ENCODE data around the gene C1orf50. TPM values are rescaled to one million over a fixed set of nuclear protein-coding genes. Genes with fewer than 3 reads are reported as not detected.

C1orf50 gene
- total and polyA plus RNA-seq, 2 donors (not counting 3 experiments of a cell fraction or from before 2014, with no cell fraction given), result 4.8 to 7.4 TPM

DNA sequence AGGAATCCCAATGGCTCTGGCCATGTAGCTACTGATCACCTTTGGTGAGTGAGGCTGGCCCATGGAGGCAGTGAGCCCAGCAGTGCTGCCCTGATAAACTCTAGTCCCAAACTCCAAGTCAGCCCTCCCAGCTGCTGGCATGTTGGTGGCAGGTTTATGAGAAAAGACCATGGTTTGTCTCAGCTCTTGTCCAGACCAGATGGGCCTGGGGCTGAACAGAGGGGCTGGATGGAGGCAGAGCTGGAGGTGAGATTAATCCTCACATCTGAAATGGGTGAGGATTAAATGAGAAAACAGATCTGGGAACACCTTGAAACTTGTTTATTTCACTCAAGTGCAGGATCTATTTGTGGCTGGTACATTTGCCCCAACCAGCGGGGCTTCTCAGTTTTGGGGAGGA is 21.0 kb downstream of the C1orf50 start:
- no peak overlapping the region for H3K27ac ChIP-seq (ENCODE audit: insufficient read depth, low read depth, low read length)
- H3K4me3 ChIP-seq (replicated peaks in 1 of 3; ENCODE audit: insufficient read depth in 1 of 3, low read depth in 1 of 3, low read length in 3 of 3), result no peak overlapping the region
- dilution Hi-C loops (cut with MboI; ENCODE audit: extremely low pct_ligation_motif_present, low sequenced_read_pairs) (no loop called here), intact Hi-C loops (cut with micrococcal nuclease) (no loop called here)
- no peaks in the 10 kb centered on the region for H3K27me3 ChIP-seq (ENCODE audit: control insufficient read depth in 2 of 2, insufficient read depth in 2 of 2, low read length in 2 of 2)
- H3K36me3 ChIP-seq (ENCODE audit: control insufficient read depth in 2 of 2, extremely low read depth in 1 of 2, insufficient read depth in 2 of 2, low read length in 2 of 2), result no peaks in the 10 kb centered on the region
- H3K9me3 ChIP-seq (replicated peaks; ENCODE audit: control insufficient read depth, insufficient read depth, low read length), result no peaks in the 10 kb centered on the region
- H4K20me1 ChIP-seq (replicated peaks; ENCODE audit: control insufficient read depth, extremely low read depth, insufficient read depth, low read length), result no peaks in the 10 kb centered on the region
- DNase-seq (ENCODE audit: low read depth, low spot score) (no peak), FAIRE-seq (no peak)
- no peak overlapping the region for H3K4me2 ChIP-seq (ENCODE audit: insufficient read depth, low read length)
- BruUV-seq (replicated peaks), result no TSS peak
- H3K9me1 ChIP-seq (replicated peaks; ENCODE audit: control insufficient read depth, extremely low read depth, insufficient read depth, low read length), result no peaks in the 10 kb centered on the region
- TF ChIP-seq, protein P1, sequence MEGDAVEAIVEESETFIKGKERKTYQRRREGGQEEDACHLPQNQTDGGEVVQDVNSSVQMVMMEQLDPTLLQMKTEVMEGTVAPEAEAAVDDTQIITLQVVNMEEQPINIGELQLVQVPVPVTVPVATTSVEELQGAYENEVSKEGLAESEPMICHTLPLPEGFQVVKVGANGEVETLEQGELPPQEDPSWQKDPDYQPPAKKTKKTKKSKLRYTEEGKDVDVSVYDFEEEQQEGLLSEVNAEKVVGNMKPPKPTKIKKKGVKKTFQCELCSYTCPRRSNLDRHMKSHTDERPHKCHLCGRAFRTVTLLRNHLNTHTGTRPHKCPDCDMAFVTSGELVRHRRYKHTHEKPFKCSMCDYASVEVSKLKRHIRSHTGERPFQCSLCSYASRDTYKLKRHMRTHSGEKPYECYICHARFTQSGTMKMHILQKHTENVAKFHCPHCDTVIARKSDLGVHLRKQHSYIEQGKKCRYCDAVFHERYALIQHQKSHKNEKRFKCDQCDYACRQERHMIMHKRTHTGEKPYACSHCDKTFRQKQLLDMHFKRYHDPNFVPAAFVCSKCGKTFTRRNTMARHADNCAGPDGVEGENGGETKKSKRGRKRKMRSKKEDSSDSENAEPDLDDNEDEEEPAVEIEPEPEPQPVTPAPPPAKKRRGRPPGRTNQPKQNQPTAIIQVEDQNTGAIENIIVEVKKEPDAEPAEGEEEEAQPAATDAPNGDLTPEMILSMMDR (IDR thresholded peaks at IDR 0.05; ENCODE audit: extremely low read depth in 1 of 2, insufficient read depth in 1 of 2, low read depth in 1 of 2, low read length in 2 of 2), result no peak
- TF ChIP-seq POLR2A (IDR thresholded peaks at IDR 0.05; ENCODE audit: low read depth, low read length), result no peak
- TF ChIP-seq MYC (IDR thresholded peaks at IDR 0.05; ENCODE audit: low read depth, low read length), result no peak
- TF ChIP-seq, protein P2, sequence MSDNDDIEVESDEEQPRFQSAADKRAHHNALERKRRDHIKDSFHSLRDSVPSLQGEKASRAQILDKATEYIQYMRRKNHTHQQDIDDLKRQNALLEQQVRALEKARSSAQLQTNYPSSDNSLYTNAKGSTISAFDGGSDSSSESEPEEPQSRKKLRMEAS (IDR thresholded peaks at IDR 0.05; ENCODE audit: insufficient read depth, insufficient read length), result no peak
- no peak for TF ChIP-seq POLR2AphosphoS5 (IDR thresholded peaks at IDR 0.05; ENCODE audit: insufficient read depth, low read depth, low read length)
- TF ChIP-seq JUN (IDR thresholded peaks at IDR 0.05; ENCODE audit: borderline replicate concordance, insufficient read depth, insufficient read length, low read depth), result no peak
- no peak for TF ChIP-seq FOS (IDR thresholded peaks at IDR 0.05; ENCODE audit: borderline replicate concordance, insufficient read depth, low read length)
- no peak for TF ChIP-seq EZH2 (IDR thresholded peaks at IDR 0.05; ENCODE audit: borderline replicate concordance, low read depth, low read length, severe bottlenecking)
- no peak for TF ChIP-seq GATA2 (IDR thresholded peaks at IDR 0.05; ENCODE audit: insufficient read depth, insufficient read length, low read depth, low read length)
- no peak overlapping the region for H3K9ac ChIP-seq (replicated peaks; ENCODE audit: extremely low read depth, insufficient read depth, low read length)
- H3K4me1 ChIP-seq (ENCODE audit: control insufficient read depth, extremely low read depth, insufficient read depth, low read length), result peaks cover 8% of the 10 kb centered on the region
- POLR2A ChIA-PET, result no interaction called here
- CTCF ChIA-PET, result no interaction called here
- H3K79me2 ChIP-seq (ENCODE audit: control insufficient read depth, insufficient read depth, low read length), result no peaks in the 10 kb centered on the region
- no peak overlapping the region for H2AFZ ChIP-seq (ENCODE audit: low read depth, low read length)

Measured in endothelial cell of umbilical vein (primary cell).